Measurements from ENCODE around the gene MAML3.

The MAML3 gene

GRCh38 chr4:139763205-139763604, 390.8 kb downstream of the MAML3 start:
- Histone ChIP-seq H3K4me1 (ENCODE audit: control insufficient read depth in 1 of 2, insufficient read depth in 2 of 2, low read length in 2 of 2) (peaks cover 0 to 22% of the 10 kb centered on the region in 2 donors), H3K36me3 (ENCODE audit: control insufficient read depth in 1 of 2, insufficient read depth in 2 of 2, low read length in 2 of 2) (no peaks in the 10 kb centered on the region), H3K27ac (ENCODE audit: low read length) (no peak overlapping the region), H3K9me3 (ENCODE audit: control insufficient read depth in 1 of 2, low read length in 2 of 2) (no peaks in the 10 kb centered on the region), H3K27me3 (ENCODE audit: low read depth, low read length) (no peaks in the 10 kb centered on the region), H3K4me3 (ENCODE audit: low read depth in 1 of 2, low read length in 2 of 2) (peak overlapping the region in 1 of 2 donors; percentile 18)

- H3K27me3 ChIP-seq (ENCODE audit: low read depth, low read length), result no peaks in the 10 kb centered on the region
- no peak overlapping the region for H3K27ac ChIP-seq (ENCODE audit: low read length)
- H3K4me3 ChIP-seq (ENCODE audit: low read depth in 1 of 2, low read length in 2 of 2), result peak overlapping the region in 1 of 2 donors; percentile 18
- H3K36me3 ChIP-seq (ENCODE audit: control insufficient read depth in 1 of 2, insufficient read depth in 2 of 2, low read length in 2 of 2), result no peaks in the 10 kb centered on the region
- peaks cover 0 to 22% of the 10 kb centered on the region in 2 donors for H3K4me1 ChIP-seq (ENCODE audit: control insufficient read depth in 1 of 2, insufficient read depth in 2 of 2, low read length in 2 of 2)
- no peaks in the 10 kb centered on the region for H3K9me3 ChIP-seq (ENCODE audit: control insufficient read depth in 1 of 2, low read length in 2 of 2)
Measured at GRCh38 chr4:139762720-139763119, 391.3 kb downstream of the MAML3 start.

- H3K4me1 ChIP-seq (ENCODE audit: control insufficient read depth in 1 of 2, insufficient read depth in 2 of 2, low read length in 2 of 2), result peaks cover 0 to 22% of the 10 kb centered on the region in 2 donors
- H3K27ac ChIP-seq (ENCODE audit: low read length), result no peak overlapping the region
- H3K27me3 ChIP-seq (ENCODE audit: low read depth, low read length), result no peaks in the 10 kb centered on the region
- no peak overlapping the region for H3K4me3 ChIP-seq (ENCODE audit: low read depth in 1 of 2, low read length in 2 of 2)
- H3K36me3 ChIP-seq (ENCODE audit: control insufficient read depth in 1 of 2, insufficient read depth in 2 of 2, low read length in 2 of 2), result no peaks in the 10 kb centered on the region
- no peaks in the 10 kb centered on the region for H3K9me3 ChIP-seq (ENCODE audit: control insufficient read depth in 1 of 2, low read length in 2 of 2)
Measured at GRCh38 chr4:139761461-139761860, 392.5 kb downstream of the MAML3 start.

- Histone ChIP-seq H3K4me1 (ENCODE audit: control insufficient read depth in 1 of 2, insufficient read depth in 2 of 2, low read length in 2 of 2) (peaks cover 0 to 22% of the 10 kb centered on the region in 2 donors), H3K4me3 (ENCODE audit: low read depth in 1 of 2, low read length in 2 of 2) (no peak overlapping the region), H3K36me3 (ENCODE audit: control insufficient read depth in 1 of 2, insufficient read depth in 2 of 2, low read length in 2 of 2) (no peaks in the 10 kb centered on the region), H3K27me3 (ENCODE audit: low read depth, low read length) (no peaks in the 10 kb centered on the region), H3K27ac (ENCODE audit: low read length) (no peak overlapping the region), H3K9me3 (ENCODE audit: control insufficient read depth in 1 of 2, low read length in 2 of 2) (no peaks in the 10 kb centered on the region)
Measured at GRCh38 chr4:139760567-139760966, 393.4 kb downstream of the MAML3 start.

GRCh38 chr4:139759097-139759496, 394.9 kb downstream of the MAML3 start:
- no peaks in the 10 kb centered on the region for H3K9me3 ChIP-seq (ENCODE audit: control insufficient read depth in 1 of 2, low read length in 2 of 2)
- no peak overlapping the region for H3K4me3 ChIP-seq (ENCODE audit: low read depth in 1 of 2, low read length in 2 of 2)
- H3K27ac ChIP-seq (ENCODE audit: low read length), result no peak overlapping the region
- H3K36me3 ChIP-seq (ENCODE audit: control insufficient read depth in 1 of 2, insufficient read depth in 2 of 2, low read length in 2 of 2), result no peaks in the 10 kb centered on the region
- H3K27me3 ChIP-seq (ENCODE audit: low read depth, low read length), result no peaks in the 10 kb centered on the region
- H3K4me1 ChIP-seq (ENCODE audit: control insufficient read depth in 1 of 2, insufficient read depth in 2 of 2, low read length in 2 of 2), result peaks cover 0 to 19% of the 10 kb centered on the region in 2 donors

GRCh38 chr4:139756391-139757180, 397.4 kb downstream of the MAML3 start:
- H3K27me3 ChIP-seq (ENCODE audit: low read depth, low read length), result no peaks in the 10 kb centered on the region
- no peaks in the 10 kb centered on the region for H3K9me3 ChIP-seq (ENCODE audit: control insufficient read depth in 1 of 2, low read length in 2 of 2)
- H3K4me3 ChIP-seq (ENCODE audit: low read depth in 1 of 2, low read length in 2 of 2), result no peak overlapping the region
- H3K4me1 ChIP-seq (ENCODE audit: control insufficient read depth in 1 of 2, insufficient read depth in 2 of 2, low read length in 2 of 2), result no peaks in the 10 kb centered on the region
- H3K36me3 ChIP-seq (ENCODE audit: control insufficient read depth in 1 of 2, insufficient read depth in 2 of 2, low read length in 2 of 2), result no peaks in the 10 kb centered on the region
- no peak overlapping the region for H3K27ac ChIP-seq (ENCODE audit: low read length)

- H3K27ac ChIP-seq (ENCODE audit: low read length), result no peak overlapping the region
- no peaks in the 10 kb centered on the region for H3K27me3 ChIP-seq (ENCODE audit: low read depth, low read length)
- no peaks in the 10 kb centered on the region for H3K4me1 ChIP-seq (ENCODE audit: control insufficient read depth in 1 of 2, insufficient read depth in 2 of 2, low read length in 2 of 2)
- no peak overlapping the region for H3K4me3 ChIP-seq (ENCODE audit: low read depth in 1 of 2, low read length in 2 of 2)
- H3K36me3 ChIP-seq (ENCODE audit: control insufficient read depth in 1 of 2, insufficient read depth in 2 of 2, low read length in 2 of 2), result no peaks in the 10 kb centered on the region
- no peaks in the 10 kb centered on the region for H3K9me3 ChIP-seq (ENCODE audit: control insufficient read depth in 1 of 2, low read length in 2 of 2)
Measured at GRCh38 chr4:139754938-139755337, 399.0 kb downstream of the MAML3 start.

- Histone ChIP-seq H3K4me3 (ENCODE audit: low read depth in 1 of 2, low read length in 2 of 2) (no peak overlapping the region), H3K4me1 (ENCODE audit: control insufficient read depth in 1 of 2, insufficient read depth in 2 of 2, low read length in 2 of 2) (no peaks in the 10 kb centered on the region), H3K9me3 (ENCODE audit: control insufficient read depth in 1 of 2, low read length in 2 of 2) (no peaks in the 10 kb centered on the region), H3K36me3 (ENCODE audit: control insufficient read depth in 1 of 2, insufficient read depth in 2 of 2, low read length in 2 of 2) (no peaks in the 10 kb centered on the region), H3K27me3 (ENCODE audit: low read depth, low read length) (no peaks in the 10 kb centered on the region), H3K27ac (ENCODE audit: low read length) (no peak overlapping the region)
Measured at GRCh38 chr4:139753686-139754085, 400.3 kb downstream of the MAML3 start.

GRCh38 chr4:139749835-139750498, 404.0 kb downstream of the MAML3 start:
- H3K27ac ChIP-seq (ENCODE audit: low read length), result no peak overlapping the region
- H3K27me3 ChIP-seq (ENCODE audit: low read depth, low read length), result no peaks in the 10 kb centered on the region
- no peaks in the 10 kb centered on the region for H3K9me3 ChIP-seq (ENCODE audit: control insufficient read depth in 1 of 2, low read length in 2 of 2)
- no peaks in the 10 kb centered on the region for H3K4me1 ChIP-seq (ENCODE audit: control insufficient read depth in 1 of 2, insufficient read depth in 2 of 2, low read length in 2 of 2)
- H3K4me3 ChIP-seq (ENCODE audit: low read depth in 1 of 2, low read length in 2 of 2), result no peak overlapping the region
- no peaks in the 10 kb centered on the region for H3K36me3 ChIP-seq (ENCODE audit: control insufficient read depth in 1 of 2, insufficient read depth in 2 of 2, low read length in 2 of 2)

- Histone ChIP-seq H3K36me3 (ENCODE audit: control insufficient read depth in 1 of 2, insufficient read depth in 2 of 2, low read length in 2 of 2) (no peaks in the 10 kb centered on the region), H3K9me3 (ENCODE audit: control insufficient read depth in 1 of 2, low read length in 2 of 2) (no peaks in the 10 kb centered on the region), H3K4me3 (ENCODE audit: low read depth in 1 of 2, low read length in 2 of 2) (no peak overlapping the region), H3K4me1 (ENCODE audit: control insufficient read depth in 1 of 2, insufficient read depth in 2 of 2, low read length in 2 of 2) (no peaks in the 10 kb centered on the region), H3K27ac (ENCODE audit: low read length) (no peak overlapping the region), H3K27me3 (ENCODE audit: low read depth, low read length) (no peaks in the 10 kb centered on the region)
Measured at GRCh38 chr4:139749338-139749737, 404.6 kb downstream of the MAML3 start.

- Histone ChIP-seq H3K9me3 (ENCODE audit: control insufficient read depth in 1 of 2, low read length in 2 of 2) (no peaks in the 10 kb centered on the region), H3K36me3 (ENCODE audit: control insufficient read depth in 1 of 2, insufficient read depth in 2 of 2, low read length in 2 of 2) (no peaks in the 10 kb centered on the region)
Measured at GRCh38 chr4:139746431-139747171, 407.4 kb downstream of the MAML3 start.

More at GRCh38 chr4:139746431-139747171, 407.4 kb downstream of the MAML3 start:
- H3K27ac ChIP-seq (ENCODE audit: low read length), result no peak overlapping the region
- no peak overlapping the region for H3K4me3 ChIP-seq (ENCODE audit: low read depth in 1 of 2, low read length in 2 of 2)
- H3K27me3 ChIP-seq (ENCODE audit: low read depth, low read length), result no peaks in the 10 kb centered on the region
- no peaks in the 10 kb centered on the region for H3K4me1 ChIP-seq (ENCODE audit: control insufficient read depth in 1 of 2, insufficient read depth in 2 of 2, low read length in 2 of 2)
